GM12801 (cell line): ENCODE results near the gene BCL2L11.

Experiments used
- TF ChIP-seq, protein P1 (sequence below): IDR thresholded peaks from one replicate; pipeline ENCODE4 v1.5.1; 2011; ENCODE audit warnings: control low read depth; ENCODE audit not compliant: insufficient read length; ENCODE audit errors: extremely low read depth

Gene BCL2L11

DNA sequence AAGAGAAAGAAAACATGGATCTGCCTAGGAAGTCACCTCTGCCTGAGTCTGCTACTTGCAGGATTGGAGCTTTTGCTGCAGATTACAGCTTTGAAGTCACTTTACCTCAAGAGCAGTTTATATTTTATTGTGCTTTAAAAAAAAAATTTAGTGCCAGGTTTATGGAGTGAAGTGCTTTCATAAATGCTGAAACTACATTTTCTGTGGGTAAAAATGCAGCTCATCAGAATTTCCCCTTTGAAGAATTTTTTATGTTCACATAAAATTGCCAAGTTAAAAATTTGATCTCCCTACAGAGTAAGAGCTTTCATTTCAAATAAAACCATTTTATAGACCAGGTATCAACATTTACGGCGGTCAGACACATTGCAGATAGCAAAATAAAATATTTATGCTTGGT is 25.2 kb downstream of the BCL2L11 start:
- TF ChIP-seq, protein P1, sequence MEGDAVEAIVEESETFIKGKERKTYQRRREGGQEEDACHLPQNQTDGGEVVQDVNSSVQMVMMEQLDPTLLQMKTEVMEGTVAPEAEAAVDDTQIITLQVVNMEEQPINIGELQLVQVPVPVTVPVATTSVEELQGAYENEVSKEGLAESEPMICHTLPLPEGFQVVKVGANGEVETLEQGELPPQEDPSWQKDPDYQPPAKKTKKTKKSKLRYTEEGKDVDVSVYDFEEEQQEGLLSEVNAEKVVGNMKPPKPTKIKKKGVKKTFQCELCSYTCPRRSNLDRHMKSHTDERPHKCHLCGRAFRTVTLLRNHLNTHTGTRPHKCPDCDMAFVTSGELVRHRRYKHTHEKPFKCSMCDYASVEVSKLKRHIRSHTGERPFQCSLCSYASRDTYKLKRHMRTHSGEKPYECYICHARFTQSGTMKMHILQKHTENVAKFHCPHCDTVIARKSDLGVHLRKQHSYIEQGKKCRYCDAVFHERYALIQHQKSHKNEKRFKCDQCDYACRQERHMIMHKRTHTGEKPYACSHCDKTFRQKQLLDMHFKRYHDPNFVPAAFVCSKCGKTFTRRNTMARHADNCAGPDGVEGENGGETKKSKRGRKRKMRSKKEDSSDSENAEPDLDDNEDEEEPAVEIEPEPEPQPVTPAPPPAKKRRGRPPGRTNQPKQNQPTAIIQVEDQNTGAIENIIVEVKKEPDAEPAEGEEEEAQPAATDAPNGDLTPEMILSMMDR: no peak

DNA sequence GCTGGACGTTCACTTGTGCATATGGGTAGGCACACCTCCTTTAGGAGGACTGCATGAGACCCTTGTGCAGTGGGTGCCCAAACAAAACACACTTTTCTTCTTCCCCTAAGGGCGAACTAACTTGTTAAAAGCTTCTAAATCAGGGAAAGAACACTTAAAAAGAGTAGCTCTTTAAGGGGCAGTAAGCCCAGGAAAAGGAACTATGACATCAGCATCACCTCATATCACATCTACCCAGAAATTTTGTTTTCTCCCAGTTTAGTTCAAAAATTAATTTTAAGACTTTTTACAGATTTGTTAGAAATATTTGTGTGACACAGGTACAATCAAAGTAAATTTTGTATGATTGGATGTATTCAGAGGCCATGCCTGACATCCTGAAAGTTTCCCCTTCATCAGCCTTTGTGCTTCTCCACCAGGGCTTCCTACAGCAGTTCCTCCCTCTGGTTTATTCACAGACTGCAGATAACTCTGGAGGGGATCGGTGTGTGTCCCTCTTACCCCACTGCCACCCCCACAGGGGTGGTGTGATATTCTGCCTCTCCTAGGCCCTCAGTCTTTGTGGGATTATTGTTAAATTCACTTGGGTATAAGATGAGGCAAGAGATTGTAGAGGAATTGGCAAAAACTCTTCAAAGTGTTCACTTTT is 27.6 kb downstream of the BCL2L11 start:
- TF ChIP-seq, protein P1: no peak

- TF ChIP-seq, protein P1: no peak
Measured at GRCh38 chr2:111148925-111149324, 28.2 kb downstream of the BCL2L11 start.

- TF ChIP-seq, protein P1: no peak
Measured at GRCh38 chr2:111149882-111150455, 29.3 kb downstream of the BCL2L11 start.

DNA sequence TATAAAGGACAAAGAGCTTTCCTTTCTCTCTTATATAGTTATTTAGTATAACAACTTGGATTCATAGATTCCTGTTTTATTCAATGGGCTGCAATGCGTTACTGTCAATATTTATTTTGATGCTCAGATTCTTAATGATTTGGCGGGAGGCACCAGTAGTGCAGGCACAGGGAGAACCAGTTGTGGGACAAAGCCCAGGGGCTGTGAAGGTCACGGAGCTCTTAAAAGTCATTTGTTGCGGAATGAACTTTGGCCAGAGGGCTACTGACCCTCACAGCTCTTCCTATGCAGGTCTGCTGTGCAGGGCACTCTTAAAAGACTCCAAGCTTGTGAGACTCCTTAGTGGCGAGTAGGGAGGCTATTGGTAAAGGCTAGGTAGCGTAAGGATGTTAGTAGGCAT is 34.0 kb downstream of the BCL2L11 start:
- TF ChIP-seq, protein P1: no peak

DNA sequence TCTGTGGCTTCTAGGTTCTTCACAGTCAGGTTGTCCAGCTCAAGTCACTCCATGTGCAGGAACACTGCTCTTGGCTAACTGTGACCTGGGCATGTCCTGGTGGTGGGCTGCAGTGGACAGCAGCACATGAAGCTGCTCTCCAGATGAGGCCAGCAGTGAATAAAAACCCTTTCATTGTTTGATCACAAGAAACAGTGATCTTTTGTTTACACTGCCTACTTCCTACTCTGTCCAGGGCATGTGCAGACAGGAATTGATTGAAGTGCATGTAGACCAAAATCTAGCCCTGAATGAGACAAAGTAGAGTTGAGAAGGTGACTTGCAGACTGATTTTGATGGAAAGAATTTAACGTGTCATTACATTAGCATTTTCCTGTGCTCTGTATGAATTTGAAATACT is 34.9 kb downstream of the BCL2L11 start:
- TF ChIP-seq, protein P1: no peak

GRCh38 chr2:111156529-111156928 is 35.8 kb downstream of the BCL2L11 start:
- TF ChIP-seq, protein P1: no peak
